Measurements from ENCODE around the gene CACNA2D1.
"Not testable (repeated sequence)": the region's sequence is repeated elsewhere in the genome, so short reads cannot be mapped to it uniquely, and the experiment has no call there.

CACNA2D1 gene

DNA sequence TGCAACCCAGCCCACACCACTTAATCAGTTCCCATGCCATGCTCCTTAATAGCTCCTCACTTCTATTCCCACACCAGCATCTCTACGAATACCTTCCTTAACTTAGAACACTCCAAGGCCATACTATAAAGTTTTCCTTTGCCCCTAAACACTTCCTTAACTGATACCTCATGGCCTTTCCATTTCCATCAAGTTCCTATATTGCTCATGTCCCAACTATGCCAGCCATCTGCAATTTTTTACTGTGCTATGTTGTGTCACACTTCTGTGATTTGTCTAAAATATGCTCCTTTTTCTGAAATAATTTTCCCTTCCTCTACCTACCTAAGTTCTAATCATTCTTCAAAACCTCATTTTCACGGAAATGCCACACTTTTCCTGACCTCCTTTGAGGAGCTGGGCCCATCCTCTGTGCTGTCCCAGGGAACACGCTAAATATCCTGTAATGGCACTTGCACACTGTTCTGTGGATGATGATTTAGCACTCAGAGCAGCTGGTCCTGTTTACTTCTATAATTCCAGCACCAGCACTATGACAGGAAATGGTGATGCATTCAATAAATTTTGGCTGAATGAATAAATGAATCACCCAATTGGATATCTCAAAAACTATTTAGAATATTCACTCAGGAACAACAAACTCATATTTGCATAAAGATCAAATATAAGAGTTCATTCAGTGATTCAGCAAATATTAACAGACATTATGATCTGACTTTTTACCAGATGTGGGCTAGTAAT lies 407.3 kb downstream of the CACNA2D1 start:
- DNase-seq (ENCODE audit: low read depth), result peak; percentile 39

DNA sequence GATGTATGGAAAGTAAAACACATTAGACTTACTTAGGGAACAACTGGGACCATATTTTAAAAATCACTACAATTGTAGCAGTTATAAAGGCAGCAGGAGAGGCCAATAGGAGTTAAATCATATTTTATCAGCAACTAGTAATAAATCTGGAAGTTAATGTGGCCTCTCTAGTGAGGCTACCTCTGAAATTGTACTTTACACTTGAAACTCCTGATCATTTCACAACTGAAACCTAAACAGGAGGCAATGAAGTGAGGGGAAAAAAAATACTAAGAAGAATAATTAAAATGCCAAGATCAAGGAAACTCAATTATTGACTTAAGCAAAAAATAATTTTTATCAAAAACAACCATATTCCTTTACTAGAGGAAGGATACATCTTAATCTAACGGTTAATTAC lies 408.1 kb downstream of the CACNA2D1 start:
- DNase-seq (ENCODE audit: low read depth), result no peak

DNA sequence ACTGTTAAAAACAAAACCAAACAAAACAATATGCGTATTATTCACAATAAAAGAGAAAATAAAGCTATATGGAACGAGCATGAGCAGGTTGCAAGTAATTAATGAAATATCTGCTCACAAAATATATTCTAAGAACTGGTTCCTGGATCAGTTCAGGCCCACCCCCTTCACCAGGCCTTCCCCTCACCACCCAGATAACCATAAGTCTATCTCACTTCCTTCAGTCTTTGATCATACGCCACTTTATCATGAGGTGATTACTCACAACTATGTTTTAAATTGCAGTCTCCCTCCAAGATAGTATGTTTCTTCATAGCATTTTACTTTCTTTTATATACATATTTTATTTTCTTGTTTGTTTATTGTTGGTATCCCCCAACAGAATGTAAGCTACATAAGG lies 410.7 kb downstream of the CACNA2D1 start:
- no peak for DNase-seq (ENCODE audit: low read depth)

DNA sequence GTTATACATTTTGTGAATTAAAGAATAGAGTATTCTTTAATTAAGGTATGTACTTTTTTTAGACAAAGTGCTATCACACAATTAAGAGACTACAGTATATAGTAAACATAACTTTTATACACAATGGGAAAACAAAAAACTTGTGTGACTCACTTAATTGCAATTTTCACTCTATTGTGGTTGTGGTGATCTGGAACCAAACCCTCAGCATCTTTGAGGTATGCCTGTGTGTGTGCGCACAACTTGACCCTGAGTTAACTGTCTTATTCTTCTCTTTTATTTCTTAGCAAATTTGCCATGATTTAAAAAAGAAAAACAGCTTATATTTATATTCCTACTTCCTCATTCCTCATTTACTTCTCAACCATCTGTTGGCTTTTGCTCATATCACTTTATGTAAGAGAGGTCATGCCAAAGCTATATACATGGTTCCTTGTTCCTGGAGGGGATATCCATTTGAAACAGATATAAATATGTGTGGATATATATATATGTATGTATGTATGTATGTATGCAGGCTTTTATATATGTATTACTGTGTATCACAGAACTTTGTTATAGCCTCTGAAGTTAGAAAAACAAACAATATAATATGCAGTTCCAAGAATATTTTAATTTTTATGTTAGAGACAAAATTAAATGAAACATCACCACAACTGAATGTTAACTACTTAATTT lies 414.2 kb downstream of the CACNA2D1 start:
- no peak for DNase-seq (ENCODE audit: low read depth)

DNA sequence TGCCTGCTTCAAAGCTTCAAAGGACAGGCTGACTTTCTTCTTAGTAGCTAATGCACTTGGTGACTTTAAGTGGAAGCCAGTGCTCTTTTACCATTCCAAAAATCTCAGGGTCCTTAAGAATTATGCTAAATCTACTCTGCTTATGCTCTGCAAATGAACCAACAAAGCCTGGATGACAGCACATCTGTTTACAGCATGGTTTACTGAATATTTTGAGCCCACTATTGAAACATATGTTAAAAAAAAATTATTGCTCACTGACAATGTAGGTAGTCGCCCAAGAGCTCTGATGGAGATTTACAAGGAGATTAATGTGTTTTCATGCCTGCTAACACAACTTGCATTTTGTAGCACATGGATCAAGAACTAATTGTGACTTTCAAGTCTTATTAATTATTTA lies 415.5 kb downstream of the CACNA2D1 start:
- DNase-seq (ENCODE audit: low read depth), result no peak

DNA sequence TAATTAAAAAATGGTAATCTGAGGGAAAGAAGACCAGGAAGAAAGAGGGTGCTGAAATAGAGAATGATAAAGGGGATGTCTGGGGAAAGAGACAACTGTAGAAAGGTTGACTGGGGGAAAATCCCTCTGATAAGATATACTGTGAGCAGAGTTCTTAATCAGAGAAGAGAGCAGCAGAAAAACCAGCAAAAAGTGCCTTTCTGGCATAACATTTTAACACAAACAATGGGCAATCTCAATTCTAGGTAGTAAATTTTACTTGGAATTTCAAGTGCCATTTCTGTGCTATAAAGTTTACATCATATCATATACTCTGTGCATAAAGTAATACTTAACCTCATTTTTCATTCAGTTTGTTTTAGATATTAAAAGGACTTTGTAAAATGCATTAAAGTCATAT lies 421.9 kb downstream of the CACNA2D1 start:
- DNase-seq (ENCODE audit: low read depth), result no peak

DNA sequence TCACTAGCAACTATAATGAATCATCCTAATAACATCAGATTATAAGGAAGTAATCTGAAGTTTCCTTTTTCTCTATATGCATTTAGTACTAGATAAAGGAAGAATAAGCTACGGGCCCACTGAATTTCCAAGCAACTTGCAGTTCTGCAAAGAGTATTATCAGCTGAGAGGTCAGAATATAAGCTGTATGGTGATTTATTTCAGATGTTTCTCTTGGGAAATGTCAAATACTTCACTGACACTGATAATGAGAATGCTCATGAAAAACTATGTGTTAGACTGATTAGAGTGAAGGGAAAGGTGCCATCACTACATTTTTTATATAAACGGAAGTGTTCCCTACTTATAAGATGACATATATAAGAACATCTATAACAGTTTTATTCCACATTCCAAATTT lies 422.5 kb downstream of the CACNA2D1 start:
- no peak for DNase-seq (ENCODE audit: low read depth)

DNA sequence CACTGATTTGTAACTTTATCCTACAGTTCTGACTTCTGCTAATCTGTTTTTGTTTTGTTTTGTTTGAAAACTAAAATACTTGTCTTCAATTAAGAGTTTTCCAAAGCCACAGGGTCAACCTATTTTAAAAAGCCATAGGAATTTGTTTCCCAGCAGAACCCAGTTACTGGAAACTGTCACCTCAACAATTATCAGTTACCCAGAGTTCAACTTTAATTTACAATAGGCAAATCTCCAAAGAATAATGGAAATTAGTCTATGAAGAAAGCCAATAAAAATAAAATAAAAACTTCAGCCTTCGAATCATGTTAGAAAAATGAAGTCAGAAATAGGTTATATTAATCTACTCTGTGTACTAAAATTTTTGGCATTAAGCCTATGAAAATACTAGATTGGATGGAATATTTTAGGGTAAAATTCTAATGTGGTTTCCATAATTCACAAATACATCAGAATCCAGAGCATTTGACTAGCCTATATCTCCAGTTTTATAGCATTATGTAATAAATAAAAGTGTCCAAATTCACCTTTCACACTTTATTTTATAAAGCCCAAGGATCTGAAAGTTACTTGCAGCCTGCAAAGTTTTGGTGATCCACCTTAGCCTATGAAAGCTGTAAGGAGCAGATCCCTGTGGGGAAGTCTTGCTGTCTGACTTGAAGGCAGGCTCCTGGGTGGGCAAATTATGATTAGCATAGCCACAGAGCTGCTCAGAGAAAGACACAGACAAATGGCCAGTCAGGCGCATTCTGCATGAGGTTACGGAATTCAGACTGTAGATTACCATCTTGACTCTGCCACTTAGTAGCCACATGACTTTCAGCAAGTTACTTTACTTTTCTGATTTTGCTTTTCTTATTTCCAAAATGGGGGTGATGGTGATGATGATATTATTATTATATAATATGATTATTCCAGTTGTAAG lies 423.8 kb downstream of the CACNA2D1 start:
- no peak for DNase-seq (ENCODE audit: low read depth)

DNA sequence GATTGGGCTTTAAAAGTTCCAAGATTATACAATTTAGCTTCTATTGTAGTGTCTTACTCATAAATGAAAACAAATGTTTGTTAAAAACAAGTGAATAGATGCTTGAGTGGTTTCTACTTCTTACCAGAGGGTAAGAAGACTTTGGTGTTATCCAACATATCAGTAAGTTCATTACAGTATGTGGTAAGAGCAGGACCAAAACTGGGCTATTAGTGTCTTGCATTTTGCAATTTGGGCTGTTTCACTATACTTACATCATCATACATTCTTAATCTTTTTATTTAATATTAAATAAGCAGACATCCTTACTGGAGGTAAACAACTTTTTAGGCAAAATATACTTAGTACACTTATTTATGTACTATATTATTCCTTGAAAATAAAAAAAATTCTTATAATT lies 425.4 kb downstream of the CACNA2D1 start:
- peak; percentile 14 for DNase-seq (ENCODE audit: low read depth)

DNA sequence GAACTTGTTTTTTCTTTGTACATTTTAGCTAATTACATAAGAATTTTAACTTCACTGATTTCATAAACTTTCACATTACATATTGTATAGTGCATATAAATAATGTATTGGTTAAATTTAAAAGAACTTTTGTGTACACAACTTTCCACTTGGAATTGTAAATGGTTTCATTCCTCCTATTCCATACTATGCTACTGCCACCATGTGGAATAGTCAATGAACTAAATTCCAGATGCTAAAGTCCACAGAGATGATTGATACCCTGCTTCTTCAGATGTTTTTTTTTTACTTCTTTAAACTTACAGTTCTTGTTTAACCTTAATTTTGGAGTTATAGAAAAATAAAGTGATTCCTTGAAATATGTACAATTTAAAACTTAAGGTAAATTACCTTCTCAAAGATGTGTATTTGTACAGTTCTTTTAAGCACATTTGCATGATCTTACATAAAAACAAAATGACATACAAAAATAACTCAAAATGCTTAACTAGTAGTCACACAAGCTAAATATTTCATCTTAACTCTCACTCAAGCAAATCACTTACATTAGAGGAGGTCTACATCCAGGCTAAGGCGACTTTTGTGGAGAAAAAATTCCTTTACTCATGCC lies 426.1 kb downstream of the CACNA2D1 start:
- peak; percentile 30 for DNase-seq (ENCODE audit: low read depth)

DNA sequence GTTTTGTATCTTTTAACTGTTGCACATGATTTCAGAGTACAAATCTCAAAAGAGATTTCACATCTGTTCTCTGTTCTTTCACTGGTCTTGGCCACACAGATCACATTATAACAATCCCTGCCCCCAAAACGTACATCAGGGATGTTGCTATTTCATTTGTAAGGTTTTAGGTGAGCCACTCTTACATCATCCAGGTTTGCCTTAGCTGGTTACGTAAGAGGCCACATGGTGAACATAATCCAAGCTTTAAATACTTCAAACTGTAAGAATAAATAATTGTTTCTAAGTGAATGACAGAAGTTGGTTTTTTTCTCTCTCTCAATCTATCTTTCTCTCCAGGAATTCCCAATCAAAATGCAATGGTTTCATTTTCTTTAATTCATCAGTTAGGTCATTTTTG lies 427.8 kb downstream of the CACNA2D1 start:
- DNase-seq (ENCODE audit: low read depth), result peak; percentile 18

DNA sequence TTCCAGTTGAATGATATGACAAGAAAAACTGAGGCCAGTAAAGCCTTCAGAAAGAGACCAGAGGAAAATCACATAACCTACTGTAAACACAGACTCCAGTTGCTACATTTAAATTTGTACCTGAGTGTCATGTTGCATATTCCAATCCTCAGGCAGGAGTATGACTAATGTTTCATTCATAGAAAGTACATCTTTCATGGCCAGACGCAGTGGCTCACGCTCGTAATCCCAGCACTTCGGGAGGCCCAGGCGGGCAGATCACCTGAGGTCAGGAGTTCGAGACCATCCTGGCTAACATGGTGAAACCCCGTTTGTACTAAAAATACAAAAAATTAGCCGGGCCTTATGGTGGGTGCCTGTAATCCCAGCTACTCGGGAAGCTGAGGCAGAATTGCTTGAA lies 429.0 kb downstream of the CACNA2D1 start:
- not testable (repeated sequence) for DNase-seq (ENCODE audit: low read depth)

DNA sequence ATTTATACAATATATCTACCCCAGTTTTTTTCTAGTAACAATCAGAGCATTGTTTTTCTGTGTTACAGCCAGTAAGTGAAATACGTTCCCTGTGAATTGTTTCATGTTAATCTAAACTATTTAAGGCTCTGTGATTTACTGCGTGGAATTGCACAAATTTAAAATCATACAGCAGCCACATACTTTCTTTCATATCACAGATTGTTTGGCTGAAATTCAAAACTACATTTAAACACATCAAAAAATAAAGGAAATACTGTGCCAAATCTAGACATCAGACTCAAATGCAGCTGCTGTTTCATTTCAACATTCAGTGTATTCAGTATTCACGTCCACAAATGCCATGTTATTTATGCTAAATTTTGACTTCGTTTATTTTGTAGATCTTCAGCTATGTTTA lies 431.1 kb downstream of the CACNA2D1 start:
- no peak for DNase-seq (ENCODE audit: low read depth)

DNA sequence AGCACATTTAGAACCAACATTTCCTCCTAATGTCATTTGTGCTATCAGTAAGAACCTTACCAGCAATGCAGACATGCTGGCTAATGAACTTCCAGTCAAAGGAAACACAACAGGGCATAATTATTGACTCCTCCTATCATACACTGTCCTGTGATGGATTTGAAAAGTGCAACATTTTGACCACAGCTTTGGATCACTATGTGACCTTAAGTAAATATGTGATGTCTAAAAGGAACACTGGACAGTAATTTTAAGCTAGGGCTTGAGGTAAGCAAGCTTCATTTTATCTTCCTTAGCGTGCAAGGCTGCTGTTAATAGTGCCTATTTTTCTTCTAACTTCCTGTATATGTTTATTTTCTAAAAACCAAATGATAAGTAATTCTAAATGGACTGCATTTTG lies 433.2 kb downstream of the CACNA2D1 start:
- no peak for DNase-seq (ENCODE audit: low read depth)

DNA sequence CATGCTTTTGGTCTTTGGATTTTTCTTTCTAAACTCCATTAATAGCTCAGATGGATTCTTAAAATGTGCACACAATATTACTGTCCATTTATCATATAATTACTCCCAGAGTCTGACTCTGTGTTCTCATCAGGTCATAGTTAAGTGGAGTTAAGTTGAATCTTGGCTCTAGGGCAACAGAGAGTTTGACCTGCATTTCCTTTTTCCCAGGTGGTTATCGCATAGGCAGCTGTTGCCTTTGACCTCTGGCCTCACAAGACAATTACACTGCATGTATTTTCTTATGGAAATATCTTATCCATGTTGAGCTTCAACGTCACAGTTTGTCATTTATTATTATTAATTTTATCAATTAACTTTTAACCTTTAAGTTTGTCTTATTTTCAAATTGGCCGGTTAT lies 436.3 kb downstream of the CACNA2D1 start:
- DNase-seq (ENCODE audit: low read depth), result no peak

DNA sequence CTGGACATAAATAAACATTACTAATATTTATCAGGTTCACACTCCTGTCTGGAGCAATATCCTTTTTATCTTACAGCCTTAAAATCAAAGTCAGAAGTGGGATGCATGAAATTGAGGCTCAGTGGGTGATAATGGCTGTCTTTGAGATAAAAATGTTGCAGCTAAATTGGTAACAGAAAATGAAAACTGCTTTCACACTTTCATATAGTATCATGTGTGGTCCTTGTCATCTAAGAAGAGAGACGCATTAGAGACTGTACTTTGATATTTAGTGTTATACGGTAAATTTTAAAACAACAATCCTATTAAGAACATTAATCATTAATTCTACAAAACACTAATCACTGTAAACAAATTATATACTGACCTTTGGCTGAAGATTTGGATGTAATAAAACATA lies 438.5 kb downstream of the CACNA2D1 start:
- DNase-seq (ENCODE audit: low read depth), result no peak

DNA sequence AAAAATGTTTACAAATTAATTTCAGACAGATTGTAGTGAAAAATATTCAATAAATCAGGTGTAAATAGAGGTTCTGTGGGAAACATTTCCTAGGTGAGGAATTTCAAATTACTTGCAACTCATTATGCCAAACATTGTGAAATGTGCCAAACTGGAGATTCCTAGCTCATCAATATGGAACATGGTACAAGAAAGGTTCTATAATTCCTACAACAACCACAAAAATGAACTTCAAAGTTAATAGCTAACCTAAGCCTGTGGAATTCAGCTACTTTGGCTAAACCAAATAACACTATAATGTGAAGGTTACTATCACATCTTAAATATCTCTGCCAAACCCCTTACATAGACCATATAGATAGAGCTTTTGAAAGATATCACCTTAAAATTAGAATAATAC lies 450.4 kb downstream of the CACNA2D1 start:
- no peak for DNase-seq (ENCODE audit: low read depth)

DNA sequence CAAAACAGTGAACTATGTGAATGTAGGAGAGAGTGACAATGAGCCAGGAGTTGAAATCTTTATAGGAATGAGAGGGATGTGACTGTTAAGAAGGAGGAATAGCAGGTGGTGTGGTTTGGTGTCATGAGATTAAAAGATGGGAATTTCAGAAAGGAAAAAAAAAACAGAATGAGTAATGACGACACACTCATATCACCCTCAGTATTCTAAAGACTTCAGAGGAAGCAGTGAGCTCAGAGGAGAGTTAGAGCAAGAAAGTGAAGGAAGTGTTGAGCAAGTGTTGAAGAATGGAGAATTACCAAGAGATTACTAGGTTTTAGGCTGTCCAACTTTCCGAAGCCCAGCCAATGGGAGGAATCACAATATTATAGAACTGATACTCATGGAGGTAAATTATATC lies 453.2 kb downstream of the CACNA2D1 start:
- DNase-seq (ENCODE audit: low read depth), result no peak

DNA sequence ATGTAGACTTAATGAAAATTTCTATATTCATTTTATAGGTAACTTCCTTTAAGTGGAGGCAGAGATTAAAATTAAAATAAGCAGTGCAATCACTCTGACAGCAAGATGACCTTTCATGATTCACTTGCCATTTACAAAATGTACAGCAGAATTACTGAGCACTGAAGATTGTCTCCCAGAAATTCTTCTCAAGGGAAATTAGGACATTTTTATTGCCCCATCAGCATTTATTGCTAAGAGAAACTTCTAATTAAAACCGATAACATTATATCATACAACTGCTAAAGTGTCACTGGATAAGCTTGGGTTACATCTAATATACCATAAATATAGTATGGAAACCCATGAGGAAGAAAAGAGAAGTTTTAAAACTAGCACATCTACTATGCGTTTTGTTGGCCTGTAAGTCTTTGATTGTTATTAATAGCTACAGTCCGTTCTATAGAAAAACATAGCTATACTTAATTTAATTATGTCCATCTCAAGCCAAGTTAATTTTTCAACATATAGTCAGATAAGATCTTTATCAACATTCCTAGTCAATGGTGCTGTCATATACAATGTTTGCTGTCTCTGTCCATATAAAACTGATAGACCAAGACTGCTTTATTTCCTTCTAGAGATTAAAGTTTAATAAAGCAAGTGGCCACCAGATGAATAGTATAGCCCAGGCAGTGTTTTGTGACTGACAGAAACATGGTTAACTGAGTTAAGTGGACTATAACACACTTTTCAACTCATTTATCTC lies 456.7 kb downstream of the CACNA2D1 start:
- no peak for DNase-seq (ENCODE audit: low read depth)

DNA sequence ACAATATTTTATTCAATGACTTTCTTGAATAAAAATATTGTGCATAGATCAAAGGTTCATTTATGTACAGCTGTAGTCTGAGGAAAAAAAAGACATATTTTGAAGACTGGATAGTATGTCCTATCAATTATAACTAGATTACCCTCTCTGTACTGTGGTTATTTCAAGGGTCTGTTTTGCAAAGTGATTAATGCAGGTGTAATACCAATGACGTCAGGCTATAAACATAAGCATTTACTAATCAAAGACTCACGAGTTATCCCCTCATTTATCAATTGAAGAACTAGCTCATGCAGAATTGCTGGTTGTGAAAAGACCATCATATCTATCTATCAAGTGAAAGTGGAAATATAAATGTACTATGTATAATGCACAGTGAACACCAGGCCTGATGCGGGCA lies 460.2 kb downstream of the CACNA2D1 start:
- no peak for DNase-seq (ENCODE audit: low read depth)

DNA sequence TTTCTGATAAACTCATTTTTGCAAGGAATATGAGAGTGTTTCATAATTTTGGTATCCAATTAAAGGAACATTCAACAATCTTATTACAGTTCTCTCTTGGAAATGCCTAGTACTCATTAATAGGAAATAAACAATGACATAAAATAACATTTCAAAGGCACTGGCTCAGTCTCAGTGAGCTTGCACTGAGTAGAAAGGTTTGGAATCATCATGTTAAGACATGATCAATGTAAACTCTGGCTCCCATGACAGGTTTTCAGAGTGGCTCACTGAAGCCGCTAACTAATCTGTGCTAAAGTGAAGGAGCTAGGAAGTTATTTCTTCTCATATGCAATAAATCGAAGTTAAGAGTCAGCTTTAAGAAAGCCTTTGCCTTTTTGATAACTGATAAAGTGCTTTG lies 470.5 kb downstream of the CACNA2D1 start:
- DNase-seq (ENCODE audit: low read depth), result no peak

DNA sequence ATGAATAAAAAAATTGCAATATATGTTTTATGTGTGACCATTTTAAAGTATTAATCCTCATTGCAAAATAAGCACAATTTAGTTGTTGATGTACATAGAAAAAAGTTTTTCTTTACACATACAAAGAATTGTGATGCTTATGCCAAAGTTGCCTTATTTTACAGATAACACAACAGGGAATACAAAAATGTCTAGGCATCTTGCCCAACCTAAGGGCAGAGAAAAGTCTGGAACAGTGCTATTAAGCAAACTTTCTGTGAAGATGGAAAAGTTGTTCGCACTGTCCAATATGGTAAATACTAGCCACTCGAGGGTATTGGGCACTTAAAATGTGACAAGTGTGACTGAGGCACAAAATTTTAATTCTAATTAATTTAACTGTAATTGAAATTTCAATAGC lies 483.6 kb downstream of the CACNA2D1 start:
- peak; percentile 21 for DNase-seq (ENCODE audit: low read depth)

All from fibroblast of the conjunctiva (primary cell).